HepG2 (cell line): ENCODE measurements around the gene GZF1. TPM values are rescaled to one million over a fixed set of nuclear protein-coding genes. Genes with fewer than 3 reads are reported as not detected.

Experiments used
- ARID2 ChIP-seq: sonication (generic); formaldehyde crosslinking; IDR thresholded peaks from 2 replicates; pipeline ENCODE4 v1.8.1; 2022; ENCODE audit warnings: mild to moderate bottlenecking, missing genetic modification reagents, borderline replicate concordance
- ATAD3A ChIP-seq: sonication (generic); formaldehyde crosslinking; IDR thresholded peaks from 2 replicates; pipeline ENCODE4 v1.4.0; 2020; ENCODE audit warnings: missing genetic modification reagents
- BCLAF1 ChIP-seq: fragments of 450-650 bp; IDR thresholded peaks from 2 replicates; pipeline ENCODE4 v1.6.1; 2017; ENCODE audit warnings: mild to moderate bottlenecking
- CCAR2 ChIP-seq: fragments of 200-400 bp; formaldehyde crosslinking; optimal IDR thresholded peaks from 2 replicates; pipeline ENCODE3; 2018; ENCODE audit warnings: low read depth, mild to moderate bottlenecking, low read length, moderate library complexity
- GABPA ChIP-seq, 2 experiments: IDR thresholded peaks; 2 replicates each; pipeline ENCODE4 v1.6.1; 2011 to 2016; ENCODE audit warnings: low read depth in 2 of 2, low read length in 1 of 2, missing biosample characterization in 1 of 2, missing genetic modification characterization in 1 of 2
- GATAD1 ChIP-seq: IDR thresholded peaks from 2 replicates; pipeline ENCODE4 v1.6.1; 2016; ENCODE audit warnings: missing genetic modification reagents, missing compliant biosample characterization
- HDAC1 ChIP-seq: sonication (generic); formaldehyde crosslinking; IDR thresholded peaks from 2 replicates; pipeline ENCODE4 v1.5.1; 2020; ENCODE audit warnings: mild to moderate bottlenecking, missing genetic modification reagents
- KLF15 ChIP-seq: sonication (generic); formaldehyde crosslinking; IDR thresholded peaks from 2 replicates; pipeline ENCODE4 v1.8.1; 2023; ENCODE audit warnings: borderline replicate concordance, mild to moderate bottlenecking, inconsistent platforms, missing genetic modification reagents, mixed read lengths
- MED13 ChIP-seq: sonication (generic); formaldehyde crosslinking; IDR thresholded peaks from 2 replicates; pipeline ENCODE4 v1.5.0; 2020; ENCODE audit warnings: missing genetic modification reagents
- MEF2D ChIP-seq: sonication (generic); formaldehyde crosslinking; IDR thresholded peaks from 2 replicates; pipeline ENCODE4 v1.5.1; 2020; ENCODE audit warnings: mild to moderate bottlenecking, missing genetic modification reagents
- PPARG ChIP-seq: conservative IDR thresholded peaks from 2 replicates; pipeline ENCODE4 v1.6.1; 2016; ENCODE audit warnings: missing biosample characterization, missing genetic modification reagents
- RFXAP ChIP-seq: sonication (generic); formaldehyde crosslinking; IDR thresholded peaks from 2 replicates; pipeline ENCODE4 v1.4.0; 2020; ENCODE audit warnings: missing genetic modification reagents, borderline replicate concordance
- SCMH1 ChIP-seq: sonication (generic); formaldehyde crosslinking; IDR thresholded peaks from 2 replicates; pipeline ENCODE4 v1.9.0; 2021; ENCODE audit warnings: missing genetic modification reagents, mild to moderate bottlenecking, borderline replicate concordance
- SIN3A ChIP-seq: IDR thresholded peaks from 2 replicates; pipeline ENCODE4 v1.6.1; 2011; ENCODE audit warnings: low read depth, mild to moderate bottlenecking, control low read depth, low read length, borderline replicate concordance
- TERF1 ChIP-seq: sonication (generic); formaldehyde crosslinking; IDR thresholded peaks from 2 replicates; pipeline ENCODE4 v1.8.0; 2022; ENCODE audit warnings: mild to moderate bottlenecking, missing genetic modification reagents, moderate library complexity
- ZFP82 ChIP-seq: sonication (generic); formaldehyde crosslinking; IDR thresholded peaks from 2 replicates; pipeline ENCODE4 v1.5.1; 2020; ENCODE audit warnings: mild to moderate bottlenecking, missing genetic modification reagents, borderline replicate concordance
- ZNF296 ChIP-seq: sonication (generic); formaldehyde crosslinking; conservative IDR thresholded peaks from 2 replicates; pipeline ENCODE4 v1.5.0; 2020; ENCODE audit warnings: mild to moderate bottlenecking, missing genetic modification reagents
- ZNF317 ChIP-seq: sonication (generic); formaldehyde crosslinking; IDR thresholded peaks from 2 replicates; pipeline ENCODE4 v1.5.0; 2020; ENCODE audit warnings: mild to moderate bottlenecking, missing genetic modification reagents
- ZNF329 ChIP-seq: sonication (generic); formaldehyde crosslinking; IDR thresholded peaks from 2 replicates; pipeline ENCODE4 v1.9.0; 2021; ENCODE audit warnings: low read depth, mild to moderate bottlenecking, missing genetic modification reagents
- polyA plus RNA-seq, 8 experiments: library from polyadenylated mRNA; depleted of rRNA in 3 of 8; stranded (reverse) in 7 of 8; unstranded in 1 of 8; fragments of >200 nt; fragmentation: Illumina TruSeq in 4 of 8; extraction: Trizol in 4 of 8; gene quantifications; 2 replicates each; pipeline versions ENCODE4 v1.2.1 to v1.2.3, GENCODE V29; 2011 to 2016; ENCODE audit warnings: low read depth in 4 of 8, missing spikeins in 1 of 8, mixed read lengths in 1 of 8; ENCODE audit not compliant: insufficient read depth in 1 of 8
- total RNA-seq, 5 experiments: library from RNA; depleted of rRNA; stranded (reverse); fragments of >200 nt; fragmentation: Illumina TruSeq; extraction: Trizol; gene quantifications; 2 replicates each; pipeline ENCODE4 v1.2.3, GENCODE V29; 2016; ENCODE audit warnings: low read depth in 1 of 5
- TF ChIP-seq, protein P1 (sequence below): sonication (generic); formaldehyde crosslinking; IDR thresholded peaks from 2 replicates; pipeline ENCODE4 v1.4.0; 2020; ENCODE audit warnings: mild to moderate bottlenecking, missing genetic modification reagents
- TF ChIP-seq, protein P2 (sequence below): sonication (generic); formaldehyde crosslinking; IDR thresholded peaks from 2 replicates; pipeline ENCODE4 v1.4.0; 2020; ENCODE audit warnings: missing genetic modification reagents, borderline replicate concordance
- TF ChIP-seq, protein P3 (sequence below): sonication (generic); formaldehyde crosslinking; IDR thresholded peaks from 2 replicates; pipeline ENCODE4 v1.8.0; 2022; ENCODE audit warnings: mild to moderate bottlenecking, missing genetic modification reagents; ENCODE audit not compliant: insufficient replicate concordance

GZF1 gene
- total and polyA plus RNA-seq, 2 of the 13 experiments (the other 11 are each of a cell fraction or from before 2014, with no cell fraction given): 16.9 to 26.0 TPM

DNA sequence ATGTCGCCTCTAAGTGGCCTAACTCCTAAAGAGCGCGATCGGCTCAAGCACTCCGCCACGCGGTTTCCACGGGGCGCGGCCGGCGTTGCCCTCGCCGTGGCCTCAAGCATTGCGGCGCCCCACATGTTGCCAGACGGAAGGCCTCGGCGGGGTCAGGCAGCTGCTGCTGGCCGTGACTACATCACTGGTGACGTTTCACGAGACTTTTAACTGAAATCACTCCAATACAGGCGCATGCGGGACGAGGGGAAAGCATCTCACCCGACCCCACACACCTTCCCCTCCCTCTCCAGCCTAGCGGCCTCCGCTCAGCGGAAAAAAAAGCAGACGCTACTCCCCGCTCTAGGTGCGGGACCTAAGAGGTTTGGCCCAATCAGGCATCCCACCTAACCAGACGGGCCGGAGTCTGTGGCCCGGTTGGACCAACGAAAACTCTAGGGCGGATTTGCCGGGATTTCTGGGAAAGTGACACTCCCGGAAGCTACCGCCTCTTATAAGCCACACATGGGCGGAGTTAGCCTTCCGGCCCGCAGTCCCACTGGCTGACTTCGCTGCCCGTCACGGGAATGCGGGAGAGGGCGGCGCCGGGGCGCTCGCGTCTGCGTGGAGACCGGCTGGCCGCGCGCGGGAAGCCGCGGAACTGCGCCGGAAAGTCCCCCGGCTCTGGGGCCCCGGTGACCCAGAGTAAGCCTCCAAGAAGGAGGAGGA is 11.6 kb upstream of the GZF1 start, which contains the start of gene NXT1 (continued):
- TF ChIP-seq ZNF317 (CRISPR knock-in tag) (peak; percentile 83; the same call in 1 of the 2 replicates), BCLAF1 (no peak), ZFP82 (CRISPR knock-in tag) (peak; percentile 81; the same call in 1 of the 2 replicates), KLF15 (CRISPR knock-in tag) (peak; percentile 40; the same call in 1 of the 2 replicates), SIN3A (peak; percentile 53), SCMH1 (no peak), RFXAP (CRISPR knock-in tag) (peak; percentile 96), ZNF329 (CRISPR knock-in tag) (0 out of 2 replicates have a peak, but pooled peaks have one; percentile 26), ATAD3A (CRISPR knock-in tag) (peak; percentile 81; the same call in 1 of the 2 replicates), ARID2 (CRISPR knock-in tag) (no peak), HDAC1 (CRISPR knock-in tag) (peak; percentile 67; the same call in 1 of the 2 replicates), PPARG (no peak), MEF2D (CRISPR knock-in tag) (peak; percentile 88), GATAD1 (CRISPR knock-in tag) (peak; percentile 71; the same call in 1 of the 2 replicates), ZNF296 (peak; percentile 94), MED13 (CRISPR knock-in tag) (no peak; the same call in 1 of the 2 replicates), TERF1 (CRISPR knock-in tag) (no peak), GABPA (IDR thresholded peaks at IDR 0.05; ENCODE audit: low read depth, low read length) (peak; percentile 94), GABPA (CRISPR knock-in tag; IDR thresholded peaks at IDR 0.05; ENCODE audit: low read depth) (peak; percentile 95), CCAR2 (peak; percentile 88)
- TF ChIP-seq, protein P1, sequence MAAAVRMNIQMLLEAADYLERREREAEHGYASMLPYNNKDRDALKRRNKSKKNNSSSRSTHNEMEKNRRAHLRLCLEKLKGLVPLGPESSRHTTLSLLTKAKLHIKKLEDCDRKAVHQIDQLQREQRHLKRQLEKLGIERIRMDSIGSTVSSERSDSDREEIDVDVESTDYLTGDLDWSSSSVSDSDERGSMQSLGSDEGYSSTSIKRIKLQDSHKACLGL (CRISPR knock-in tag): peak; percentile 84
- TF ChIP-seq, protein P2, sequence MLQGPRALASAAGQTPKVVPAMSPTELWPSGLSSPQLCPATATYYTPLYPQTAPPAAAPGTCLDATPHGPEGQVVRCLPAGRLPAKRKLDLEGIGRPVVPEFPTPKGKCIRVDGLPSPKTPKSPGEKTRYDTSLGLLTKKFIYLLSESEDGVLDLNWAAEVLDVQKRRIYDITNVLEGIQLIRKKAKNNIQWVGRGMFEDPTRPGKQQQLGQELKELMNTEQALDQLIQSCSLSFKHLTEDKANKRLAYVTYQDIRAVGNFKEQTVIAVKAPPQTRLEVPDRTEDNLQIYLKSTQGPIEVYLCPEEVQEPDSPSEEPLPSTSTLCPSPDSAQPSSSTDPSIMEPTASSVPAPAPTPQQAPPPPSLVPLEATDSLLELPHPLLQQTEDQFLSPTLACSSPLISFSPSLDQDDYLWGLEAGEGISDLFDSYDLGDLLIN (CRISPR knock-in tag): no peak; the same call in 1 of the 2 replicates
- TF ChIP-seq, protein P3, sequence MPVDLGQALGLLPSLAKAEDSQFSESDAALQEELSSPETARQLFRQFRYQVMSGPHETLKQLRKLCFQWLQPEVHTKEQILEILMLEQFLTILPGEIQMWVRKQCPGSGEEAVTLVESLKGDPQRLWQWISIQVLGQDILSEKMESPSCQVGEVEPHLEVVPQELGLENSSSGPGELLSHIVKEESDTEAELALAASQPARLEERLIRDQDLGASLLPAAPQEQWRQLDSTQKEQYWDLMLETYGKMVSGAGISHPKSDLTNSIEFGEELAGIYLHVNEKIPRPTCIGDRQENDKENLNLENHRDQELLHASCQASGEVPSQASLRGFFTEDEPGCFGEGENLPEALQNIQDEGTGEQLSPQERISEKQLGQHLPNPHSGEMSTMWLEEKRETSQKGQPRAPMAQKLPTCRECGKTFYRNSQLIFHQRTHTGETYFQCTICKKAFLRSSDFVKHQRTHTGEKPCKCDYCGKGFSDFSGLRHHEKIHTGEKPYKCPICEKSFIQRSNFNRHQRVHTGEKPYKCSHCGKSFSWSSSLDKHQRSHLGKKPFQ (CRISPR knock-in tag): peak; percentile 41
